HG03159 (cell line): ENCODE data around the gene COX5B.

Experiments
- ATAC-seq: cut with Tn5 transposase; IDR thresholded peaks from one replicate; pipeline ENCODE4 v1.9.1; 2021; ENCODE audit warnings: mild to moderate bottlenecking, moderate library complexity; ENCODE audit not compliant: unreplicated experiment

Gene COX5B

GRCh38 chr2:97653874-97654273 is 8.0 kb downstream of the COX5B start:
- no peak for ATAC-seq

GRCh38 chr2:97654309-97654708 is 8.4 kb downstream of the COX5B start:
- no peak for ATAC-seq

GRCh38 chr2:97654791-97655190 is 8.9 kb downstream of the COX5B start:
- no peak for ATAC-seq

GRCh38 chr2:97656129-97656755 is 10.4 kb downstream of the COX5B start:
- no peak for ATAC-seq

- ATAC-seq = no peak
These were observed 11.2 kb downstream of the COX5B start for GRCh38 chr2:97656905-97657587.

- ATAC-seq = no peak
These were observed 12.3 kb downstream of the COX5B start for GRCh38 chr2:97657986-97658690.

- no peak for ATAC-seq
These were observed 12.9 kb downstream of the COX5B start for GRCh38 chr2:97658691-97659157.

- ATAC-seq = no peak
These were observed 13.6 kb downstream of the COX5B start for GRCh38 chr2:97659256-97660043.

GRCh38 chr2:97660044-97660774 is 14.3 kb downstream of the COX5B start:
- no peak for ATAC-seq

GRCh38 chr2:97660775-97661389 is 15.0 kb downstream of the COX5B start:
- no peak for ATAC-seq

- ATAC-seq = no peak
These were observed 16.1 kb downstream of the COX5B start for GRCh38 chr2:97661927-97662326.

- ATAC-seq = peak; percentile 25
These were observed 16.6 kb downstream of the COX5B start for GRCh38 chr2:97662386-97662894.

- peak; percentile 51 for ATAC-seq
These were observed 17.2 kb downstream of the COX5B start for GRCh38 chr2:97662895-97663625.

GRCh38 chr2:97663626-97663961 is 17.7 kb downstream of the COX5B start:
- peak; percentile 38 for ATAC-seq

- ATAC-seq = peak; percentile 83
These were observed 18.2 kb downstream of the COX5B start, which contains the start of gene ACTR1B for GRCh38 chr2:97663962-97664635. ACTR1B (minus strand) TSS chr2:97664044; CDS start chr2:97663890, 154 bp downstream.

- ATAC-seq = no peak
These were observed 18.7 kb downstream of the COX5B start for GRCh38 chr2:97664636-97664970.

GRCh38 chr2:97669448-97669847 is 23.6 kb downstream of the COX5B start, which contains the start of gene C2orf92:
C2orf92 (plus strand) TSS chr2:97669713; CDS start chr2:97669789, 76 bp downstream.
- no peak for ATAC-seq

GRCh38 chr2:97670471-97670870 is 24.6 kb downstream of the COX5B start:
- ATAC-seq = no peak

- ATAC-seq = no peak
These were observed 25.7 kb downstream of the COX5B start for GRCh38 chr2:97671526-97671925.
